Hematopoietic multipotent progenitor cell treated with erythropoietin and hydrocortisone succinate and interleukin-3 and kit ligand, for 17 days (in vitro differentiated cells): ENCODE results near the gene DENND1C.

Experiments
- DNase-seq: peaks from one replicate; pipeline ENCODE4 v3.0.0-alpha.2; 2015; ENCODE audit warnings: low spot score

Gene DENND1C

GRCh38 chr19:6479836-6480398, 1.7 kb downstream of the DENND1C start:
- no peak for DNase-seq

GRCh38 chr19:6478815-6479214, 2.8 kb downstream of the DENND1C start:
- no peak for DNase-seq

DNA sequence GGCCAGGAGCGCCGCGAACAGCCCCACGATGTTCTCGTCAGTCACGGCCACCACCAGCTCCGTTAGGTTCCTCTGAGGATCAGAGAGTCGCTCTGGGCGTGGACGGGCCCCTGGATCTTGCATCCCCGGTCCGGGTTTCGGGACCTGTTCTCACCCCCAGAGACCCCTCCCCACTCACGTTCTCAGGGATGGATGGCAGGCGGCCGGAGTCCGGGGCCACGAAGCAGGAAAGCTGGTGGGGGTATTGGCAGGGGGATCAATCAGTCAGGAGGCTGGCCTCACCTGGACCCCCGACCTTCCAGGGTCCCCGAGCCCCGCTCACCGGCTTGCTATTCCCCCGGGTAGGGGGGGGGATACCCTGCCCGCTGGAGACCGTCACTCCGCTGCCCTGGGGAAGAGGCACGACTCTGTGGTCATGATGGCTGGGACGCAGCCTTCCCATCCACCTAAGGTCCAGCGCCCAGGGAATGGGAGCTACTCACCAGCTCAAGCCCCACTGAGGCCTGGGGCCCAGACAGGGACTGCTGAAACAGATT, 4.6 kb downstream of the DENND1C start:
- no peak for DNase-seq

GRCh38 chr19:6476155-6476895, 5.3 kb downstream of the DENND1C start:
- peak; percentile 33 for DNase-seq

DNA sequence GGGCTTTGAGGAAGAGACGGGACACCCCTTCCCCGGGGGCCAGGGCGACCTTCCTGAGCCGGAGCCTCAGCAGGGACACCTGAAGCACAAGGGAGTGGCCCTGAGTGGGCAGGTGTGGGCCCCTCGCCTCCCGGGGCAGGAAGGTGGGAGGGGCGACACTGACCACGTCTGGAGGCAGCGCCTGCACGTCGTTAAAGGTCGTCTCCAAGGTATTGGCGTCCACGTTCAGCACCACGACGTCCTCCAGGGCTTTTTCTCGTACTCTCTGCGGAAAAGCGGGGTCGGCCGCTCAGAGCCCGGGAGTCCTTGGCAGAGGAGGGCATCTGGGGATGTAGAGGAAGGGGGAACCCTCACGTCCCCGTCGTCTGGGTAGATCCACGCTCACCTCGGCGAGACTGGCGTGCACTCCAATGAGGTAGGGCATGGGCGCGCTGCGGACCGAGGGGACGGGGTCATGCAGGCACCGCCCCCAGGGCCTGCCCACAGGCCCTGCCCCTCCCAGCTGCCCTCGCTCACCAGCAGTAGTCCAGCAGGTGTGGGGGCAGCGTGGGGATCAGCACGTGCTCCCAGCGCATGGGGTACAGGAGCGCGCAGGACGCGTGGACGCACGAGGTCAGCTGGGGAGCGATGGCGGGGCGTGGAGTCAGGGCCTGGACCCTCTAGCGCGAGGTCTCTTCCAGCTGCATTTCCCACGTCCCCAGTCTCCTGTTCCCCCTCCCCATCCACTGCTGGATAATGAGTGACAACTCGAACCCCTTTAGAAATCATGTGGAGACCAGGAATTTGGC, 6.1 kb downstream of the DENND1C start:
- no peak for DNase-seq

DNA sequence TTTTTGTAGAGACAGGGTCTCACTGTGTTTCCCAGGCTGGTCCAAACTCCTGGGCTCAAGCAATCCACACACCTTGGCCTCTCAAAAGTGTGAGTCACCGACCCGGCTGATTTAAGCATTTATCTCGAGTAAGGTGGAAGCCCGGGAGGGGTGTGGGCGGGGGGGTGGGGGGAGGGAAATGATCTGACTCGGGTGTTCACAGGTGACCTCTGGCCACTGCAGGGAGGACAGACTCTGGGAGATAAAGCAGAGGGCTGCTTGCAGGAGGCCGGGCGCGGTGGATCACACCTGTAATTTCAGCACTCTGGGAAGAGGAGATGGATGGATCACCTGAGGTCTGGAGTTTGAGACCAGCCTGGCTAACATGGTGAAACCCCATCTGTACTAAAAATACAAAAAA, 7.9 kb downstream of the DENND1C start:
- DNase-seq: no peak

GRCh38 chr19:6472713-6473112, 8.9 kb downstream of the DENND1C start:
- no peak for DNase-seq

DNA sequence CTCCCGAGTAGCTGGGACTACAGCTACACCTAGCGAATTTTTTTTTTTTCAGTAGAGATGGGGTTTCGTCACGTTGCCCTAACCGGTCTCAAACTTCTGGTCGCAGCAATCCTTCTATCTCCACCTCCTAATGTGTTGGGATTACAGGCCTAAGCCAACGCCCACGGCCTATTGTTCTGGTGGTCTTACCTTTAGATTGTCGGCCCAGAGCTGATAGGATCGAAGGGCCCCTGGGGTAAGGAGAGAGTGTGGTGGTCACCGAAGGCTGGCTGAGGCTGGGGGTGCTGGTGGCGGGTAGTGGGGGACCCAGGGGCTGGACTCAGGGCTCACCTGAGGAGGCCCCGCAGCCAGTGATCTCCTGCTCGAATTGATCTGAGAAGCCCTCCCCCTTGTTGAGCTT, 10.5 kb downstream of the DENND1C start:
- no peak for DNase-seq

- no peak for DNase-seq
Measured at GRCh38 chr19:6470173-6470572, 11.4 kb downstream of the DENND1C start.

GRCh38 chr19:6467384-6467783, 14.2 kb downstream of the DENND1C start:
- no peak for DNase-seq

- DNase-seq: no peak
Measured at GRCh38 chr19:6466526-6467248, 14.9 kb downstream of the DENND1C start.

GRCh38 chr19:6465663-6466062, 15.9 kb downstream of the DENND1C start:
- DNase-seq: no peak

DNA sequence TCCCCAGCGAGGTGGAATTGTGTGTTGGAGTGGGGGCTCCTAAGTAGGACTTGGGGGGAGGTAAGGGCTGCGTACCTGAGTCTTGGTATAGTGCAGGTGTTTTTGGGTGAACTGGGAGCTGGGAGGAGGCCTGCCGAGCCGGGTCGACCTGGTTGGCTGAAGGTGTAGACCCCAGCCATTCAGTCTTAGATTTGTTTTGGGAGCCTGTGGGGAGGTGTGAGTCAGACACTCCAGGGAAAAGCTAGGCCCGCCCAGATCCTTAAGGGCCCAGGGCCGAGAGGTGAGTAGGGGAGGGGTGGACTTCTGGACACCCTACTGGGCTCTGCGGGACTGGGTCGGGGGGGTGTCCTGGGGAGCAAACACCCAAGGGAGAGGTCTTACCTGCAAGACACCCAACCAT, 16.6 kb downstream of the DENND1C start:
- no peak for DNase-seq

GRCh38 chr19:6464070-6464873, 17.3 kb downstream of the DENND1C start, which contains the start of gene CRB3:
TSS of gene CRB3 (plus strand) at chr19:6464271. CDS start at chr19:6464702, 431 bp downstream.
- no peak for DNase-seq

GRCh38 chr19:6460099-6460884, 21.3 kb downstream of the DENND1C start:
- DNase-seq: peak; percentile 13

DNA sequence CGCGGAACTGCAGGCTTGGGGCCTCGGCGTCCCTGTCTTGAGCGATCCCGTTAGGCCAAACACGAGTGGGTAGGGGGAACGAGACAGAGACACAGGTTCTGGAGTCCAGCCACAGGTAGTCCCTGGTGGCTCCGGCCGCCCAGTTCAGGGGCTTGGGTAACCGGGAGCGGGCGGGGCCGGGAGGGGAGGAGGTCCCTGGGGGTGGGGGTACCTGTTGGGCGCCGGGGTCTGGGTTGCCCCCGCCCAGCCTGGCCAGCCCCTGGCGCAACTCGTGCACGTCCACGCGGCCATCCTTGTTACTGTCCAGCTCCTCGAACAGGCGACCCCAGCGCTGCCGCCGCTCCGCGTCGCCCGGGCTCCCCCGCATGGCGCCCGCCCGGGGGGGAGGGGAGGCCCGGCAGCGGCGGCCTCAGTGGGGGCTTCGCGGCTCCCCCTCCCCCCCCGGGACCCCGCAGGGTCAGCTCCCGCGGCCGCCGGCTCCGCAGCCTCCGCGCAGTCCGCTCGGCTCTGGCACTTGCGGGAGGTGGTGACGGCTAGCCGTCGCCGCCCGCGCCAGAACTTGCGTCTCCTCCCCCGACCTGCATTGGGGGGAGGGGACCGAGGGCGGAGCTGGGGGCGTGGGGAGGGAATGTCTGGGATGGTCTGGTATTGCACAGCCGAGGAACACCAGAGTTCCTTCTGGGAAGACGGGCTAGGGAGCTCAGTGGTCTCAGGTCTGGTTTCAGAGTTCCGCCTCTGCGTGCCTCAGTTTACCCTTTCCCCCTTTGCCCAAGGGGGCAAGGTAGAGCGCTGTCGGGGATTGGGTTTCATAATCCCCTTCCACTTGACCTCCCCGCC, 22.1 kb downstream of the DENND1C start, which contains the start of gene SLC25A23:
Gene SLC25A23 (minus strand): TSS at position 531 of the 837 bp plus-strand sequence. CDS start 164 bp downstream, at position 367.
- no peak for DNase-seq

DNA sequence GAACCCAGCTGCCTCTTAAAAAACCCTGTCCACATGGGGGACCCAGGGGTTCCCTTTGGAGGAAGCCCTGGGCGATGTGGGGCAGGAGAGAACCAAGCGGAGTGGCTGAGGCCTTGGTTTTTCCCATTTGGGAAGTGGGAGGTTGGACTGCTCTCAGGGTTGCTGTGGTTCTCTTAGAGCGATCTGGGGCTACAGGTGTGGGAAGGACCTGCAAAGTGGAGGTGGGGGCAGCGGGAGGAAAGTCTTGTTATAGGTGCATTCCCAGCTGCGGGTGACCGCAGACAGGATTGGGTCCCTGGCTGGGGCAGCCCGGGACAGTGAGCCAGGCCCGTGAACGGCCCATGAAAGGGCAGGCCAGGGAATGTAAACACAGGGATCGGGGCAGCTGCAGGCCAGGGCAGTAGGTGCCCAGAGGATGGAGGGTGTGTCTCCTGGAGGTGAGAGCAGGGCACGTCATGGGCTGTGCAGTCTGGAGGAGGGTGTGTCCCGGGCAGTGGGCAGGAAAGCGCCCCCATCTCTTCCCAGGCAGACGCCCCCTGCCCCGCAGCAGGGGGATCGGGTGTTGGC, 22.8 kb downstream of the DENND1C start:
- no peak for DNase-seq

DNA sequence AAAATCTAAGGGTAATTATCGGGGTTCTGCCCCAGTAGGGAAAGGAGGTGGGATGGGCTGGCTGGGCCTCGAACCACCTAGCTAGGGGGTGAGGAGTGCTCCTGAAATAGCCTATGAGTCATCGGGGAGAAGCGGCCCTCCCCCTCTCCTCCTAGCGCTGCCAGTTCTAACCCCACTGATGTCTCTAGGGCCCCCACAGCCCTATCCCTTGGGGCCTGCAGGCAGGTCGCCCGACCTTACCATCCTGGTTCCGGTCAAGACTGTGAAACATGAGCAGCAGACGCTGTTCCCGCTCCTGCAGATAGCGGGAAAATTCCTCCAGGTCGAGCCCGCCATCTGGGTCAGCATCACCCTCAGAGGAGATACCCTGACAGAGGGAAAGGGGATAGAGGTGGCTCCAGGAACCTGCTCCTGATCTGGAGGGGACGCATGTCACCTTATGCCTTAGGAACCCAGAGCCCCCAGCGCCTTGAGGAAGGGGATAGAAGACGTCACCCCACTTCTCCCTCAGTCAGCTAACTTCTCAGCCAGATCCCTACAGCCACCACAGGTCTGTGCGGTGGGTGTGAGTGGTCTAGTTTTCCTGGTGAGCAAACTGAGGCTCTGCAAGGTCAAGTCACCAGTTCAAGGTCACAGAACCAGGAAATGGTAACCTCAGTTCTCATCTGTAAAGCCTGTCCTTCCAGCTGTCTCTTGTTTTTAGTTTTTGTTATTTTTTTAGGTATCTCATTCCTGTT, 23.5 kb downstream of the DENND1C start:
- DNase-seq: no peak
